H1 (cell line): ENCODE measurements around the gene CBLL1. TPM values are rescaled to one million over a fixed set of nuclear protein-coding genes. Genes with fewer than 3 reads are reported as not detected.

Experiments used
- CTCF ChIA-PET: fragments of 300-600 bp; sonication (Branson Sonifier 250); formaldehyde crosslinking; loops from one replicate; lab custom pipeline; 2021; ENCODE audit not compliant: partially characterized antibody; lab: Charles Lee
- POLR2A ChIA-PET: fragments of 300-600 bp; sonication (Branson Sonifier 250); formaldehyde crosslinking; loops from one replicate; lab custom pipeline; 2021; ENCODE audit warnings: inconsistent platforms; ENCODE audit not compliant: partially characterized antibody; lab: Charles Lee
- DNase-seq, 2 experiments: peaks; one replicate each; pipeline versions ENCODE4 v3.0.0 to v3.0.0-alpha.2; 2010 to 2022; ENCODE audit warnings: low spot score in 2 of 2, low read depth in 1 of 2, mixed read lengths in 1 of 2
- FAIRE-seq: peaks from 2 replicates; lab custom pipeline; 2011; peaks lifted over from hg19 to GRCh38; lab: Jason Lieb, UNC
- H2AFZ ChIP-seq: 2 replicates; pipeline ENCODE4 v1.8.1; 2012; ENCODE audit warnings: low read length, inconsistent platforms
- H2AK5ac ChIP-seq: 2 replicates; pipeline ENCODE4 v1.6.1; 2013; ENCODE audit warnings: low read depth, low read length
- H2BK120ac ChIP-seq: replicated peaks from 2 replicates; pipeline ENCODE3; 2013; ENCODE audit warnings: low read depth, low read length, inconsistent platforms
- H2BK12ac ChIP-seq: 2 replicates; pipeline ENCODE4 v1.6.1; 2013; ENCODE audit warnings: low read depth, low read length
- H2BK15ac ChIP-seq: 2 replicates; pipeline ENCODE4 v1.6.1; 2013; ENCODE audit warnings: low read length
- H2BK20ac ChIP-seq: 2 replicates; pipeline ENCODE4 v1.6.1; 2013; ENCODE audit warnings: low read length
- H2BK5ac ChIP-seq: 2 replicates; pipeline ENCODE4 v1.6.1; 2013; ENCODE audit warnings: low read depth, low read length
- H3K14ac ChIP-seq: 2 replicates; pipeline ENCODE4 v1.6.1; 2013; ENCODE audit warnings: inconsistent platforms; ENCODE audit not compliant: insufficient read length
- H3K18ac ChIP-seq: 2 replicates; pipeline ENCODE4 v1.6.1; 2013; ENCODE audit warnings: low read length; ENCODE audit errors: extremely low read depth
- H3K23ac ChIP-seq: 2 replicates; pipeline ENCODE4 v1.6.1; 2013; ENCODE audit warnings: inconsistent platforms; ENCODE audit not compliant: insufficient read length
- H3K23me2 ChIP-seq: 2 replicates; pipeline ENCODE4 v1.6.1; 2013; ENCODE audit warnings: low read depth, low read length
- H3K27ac ChIP-seq: 2 replicates; pipeline ENCODE4 v1.6.1; 2011; ENCODE audit warnings: low read depth, low read length, inconsistent platforms
- H3K27me3 ChIP-seq, 4 experiments: replicated peaks in 1 of 4; 1 replicate in 1 of 4; 2 replicates in 3 of 4; pipeline versions ENCODE4 v1.6.1 to v1.8.1; 2011 to 2013; ENCODE audit warnings: low read length in 3 of 4, mild to moderate bottlenecking in 3 of 4, inconsistent platforms in 2 of 4, mixed read lengths in 2 of 4, moderate library complexity in 1 of 4; ENCODE audit not compliant: control insufficient read depth in 3 of 4, insufficient read depth in 3 of 4; ENCODE audit errors: extremely low read depth in 1 of 4
- H3K36me3 ChIP-seq, 4 experiments: 2 replicates each; pipeline versions ENCODE4 v1.6.1 to v1.8.1; 2011 to 2013; ENCODE audit warnings: mild to moderate bottlenecking in 4 of 4, low read length in 3 of 4, moderate library complexity in 2 of 4, control low read depth in 1 of 4, inconsistent platforms in 1 of 4; ENCODE audit not compliant: insufficient read depth in 4 of 4, control insufficient read depth in 2 of 4
- H3K4ac ChIP-seq: replicated peaks from 2 replicates; pipeline ENCODE3; 2013; ENCODE audit warnings: low read length, low read depth, mixed read lengths, inconsistent platforms; ENCODE audit not compliant: insufficient read length
- H3K4me1 ChIP-seq, 4 experiments: replicated peaks in 1 of 4; 1 replicate in 1 of 4; 2 replicates in 3 of 4; pipeline versions ENCODE4 v1.6.1 to v1.8.1; 2011 to 2013; ENCODE audit warnings: low read length in 3 of 4, inconsistent platforms in 2 of 4, mixed read lengths in 1 of 4; ENCODE audit not compliant: insufficient read depth in 4 of 4, control insufficient read depth in 3 of 4
- H3K4me2 ChIP-seq, 2 experiments: 2 replicates each; pipeline versions ENCODE4 v1.6.1 to v1.8.1; 2011 to 2013; ENCODE audit warnings: low read depth in 2 of 2, low read length in 2 of 2, control low read depth in 1 of 2, inconsistent platforms in 1 of 2, mild to moderate bottlenecking in 1 of 2; ENCODE audit not compliant: insufficient read depth in 1 of 2
- H3K4me3 ChIP-seq, 4 experiments: fragments of 200-600, 300-600 bp in 1 of 4; sonication (generic), shearing (Covaris generic), sonication (Bioruptor Twin) in 1 of 4; 2 replicates each; pipeline versions ENCODE4 v1.5.1 to v1.8.1; 2011 to 2016; ENCODE audit warnings: low read length in 4 of 4, low read depth in 3 of 4, control low read depth in 2 of 4, inconsistent platforms in 2 of 4, mild to moderate bottlenecking in 2 of 4, mixed read lengths in 1 of 4, moderate library complexity in 1 of 4; ENCODE audit not compliant: insufficient read depth in 2 of 4; ENCODE audit errors: extremely low read depth in 1 of 4
- H3K56ac ChIP-seq: replicated peaks from 2 replicates; pipeline ENCODE3; 2013; ENCODE audit warnings: low read depth, mild to moderate bottlenecking, mixed read lengths, low read length, inconsistent platforms; ENCODE audit not compliant: insufficient read length
- H3K79me1 ChIP-seq: 2 replicates; pipeline ENCODE4 v1.6.1; 2013; ENCODE audit warnings: low read depth, low read length, control low read depth
- H3K79me2 ChIP-seq, 2 experiments: 2 replicates each; pipeline versions ENCODE4 v1.6.1 to v1.8.1; 2012 to 2013; ENCODE audit warnings: low read length in 2 of 2, mild to moderate bottlenecking in 2 of 2, inconsistent platforms in 1 of 2; ENCODE audit not compliant: insufficient read depth in 2 of 2, control insufficient read depth in 1 of 2
- H3K9ac ChIP-seq, 4 experiments: replicated peaks in 1 of 4; 1 replicate in 1 of 4; 2 replicates in 3 of 4; pipeline versions ENCODE4 v1.6.1 to v1.8.1; 2011 to 2013; ENCODE audit warnings: low read depth in 3 of 4, low read length in 3 of 4, control low read depth in 2 of 4, mild to moderate bottlenecking in 2 of 4, moderate library complexity in 2 of 4, inconsistent platforms in 1 of 4; ENCODE audit errors: extremely low read depth in 1 of 4
- H3K9me3 ChIP-seq, 2 experiments: 2 replicates each; pipeline versions ENCODE4 v1.6.1 to v1.8.1; 2012 to 2013; ENCODE audit warnings: mild to moderate bottlenecking in 2 of 2, moderate library complexity in 2 of 2, control low read depth in 1 of 2, inconsistent platforms in 1 of 2, low read depth in 1 of 2, low read length in 1 of 2, mixed read lengths in 1 of 2; ENCODE audit not compliant: insufficient read depth in 2 of 2
- H4K20me1 ChIP-seq, 2 experiments: replicated peaks in 1 of 2; 2 replicates each; pipeline versions ENCODE3 to v1.8.1; 2011 to 2013; ENCODE audit warnings: inconsistent platforms in 2 of 2, low read length in 2 of 2, mild to moderate bottlenecking in 1 of 2; ENCODE audit not compliant: insufficient read depth in 2 of 2, control insufficient read depth in 1 of 2
- H4K5ac ChIP-seq: 2 replicates; pipeline ENCODE4 v1.6.1; 2013; ENCODE audit warnings: low read length, low read depth, mixed read lengths, inconsistent platforms; ENCODE audit not compliant: insufficient read length
- H4K8ac ChIP-seq: 2 replicates; pipeline ENCODE4 v1.8.0; 2013; ENCODE audit warnings: mild to moderate bottlenecking, moderate library complexity, low read length, inconsistent platforms; ENCODE audit not compliant: insufficient read depth; ENCODE audit errors: extremely low read depth
- H4K91ac ChIP-seq: replicated peaks from 2 replicates; pipeline ENCODE3; 2013; ENCODE audit warnings: low read length, mixed read lengths, inconsistent platforms; ENCODE audit not compliant: insufficient read length
- EZH2 ChIP-seq: fragments of 200-600 bp; sonication (generic); IDR thresholded peaks from 2 replicates; pipeline ENCODE4 v1.7.1; 2012; ENCODE audit warnings: low read depth, mild to moderate bottlenecking, moderate library complexity, low read length, inconsistent platforms; ENCODE audit not compliant: severe bottlenecking
- KDM4A ChIP-seq: IDR thresholded peaks from one replicate; pipeline ENCODE4 v1.7.1; 2012; ENCODE audit warnings: low read depth, mild to moderate bottlenecking, moderate library complexity, low read length, inconsistent platforms; ENCODE audit not compliant: severe bottlenecking
- RAD21 ChIP-seq, 2 experiments: IDR thresholded peaks in 1 of 2; conservative IDR thresholded peaks in 1 of 2; 2 replicates each; pipeline ENCODE4 v1.6.1; 2011; ENCODE audit warnings: low read depth in 2 of 2, low read length in 2 of 2, improper control_type of control experiment in 1 of 2, inconsistent platforms in 1 of 2, mild to moderate bottlenecking in 1 of 2, moderate library complexity in 1 of 2
- RBBP5 ChIP-seq: IDR thresholded peaks from 2 replicates; pipeline ENCODE4 v1.7.1; 2012; ENCODE audit warnings: low read depth, mild to moderate bottlenecking, inconsistent platforms, low read length, moderate library complexity, borderline replicate concordance
- SAP30 ChIP-seq: fragments of 300-600 bp; sonication (generic); IDR thresholded peaks from 2 replicates; pipeline ENCODE4 v1.7.1; 2012; ENCODE audit warnings: low read length, moderate library complexity, mild to moderate bottlenecking, inconsistent platforms; ENCODE audit not compliant: insufficient read depth, insufficient replicate concordance
- SIX5 ChIP-seq: IDR thresholded peaks from 2 replicates; pipeline ENCODE4 v1.6.1; 2011; ENCODE audit warnings: mild to moderate bottlenecking, low read depth, low read length
- SP1 ChIP-seq: IDR thresholded peaks from 2 replicates; pipeline ENCODE4 v1.6.1; 2011; ENCODE audit warnings: low read depth, low read length
- WGBS, 2 experiments: shearing (Covaris generic) in 1 of 2; methylation state at CpG; one replicate each; pipeline versions ENCODE4 v1.1.6 to v1.1.7; 2013 to 2015; ENCODE audit warnings: low lambda C conversion rate in 2 of 2, mixed read lengths in 2 of 2, inconsistent platforms in 1 of 2, low coverage in 1 of 2, missing lambda C conversion rate in 1 of 2; ENCODE audit not compliant: insufficient replicate concordance in 2 of 2, insufficient coverage in 1 of 2, insufficient read length in 1 of 2; ENCODE audit errors: extremely low coverage in 1 of 2, missing lambda C conversion rate in 1 of 2; 5-methylcytosine and 5-hydroxymethylcytosine counted together
- polyA plus RNA-seq, 7 experiments: library from polyadenylated mRNA; depleted of rRNA in 3 of 7; stranded (reverse) in 5 of 7; unstranded in 2 of 7; fragments of >200 nt in 5 of 7; fragments of 200-250 nt in 2 of 7; gene quantifications; 1 replicate in 5 of 7; 2 replicates in 1 of 7; 4 replicates in 1 of 7; pipeline versions ENCODE4 v1.2.1 to v1.2.3, GENCODE V29; 2011 to 2013; ENCODE audit warnings: missing spikeins in 2 of 7, mixed read lengths in 2 of 7
- total RNA-seq: library from RNA; stranded (reverse); fragmentation: NEBNext Ultra II Directional; extraction: Animal tissue kit (Norgen Biotek cat#: 25700); gene quantifications from 2 replicates; pipeline ENCODE4 v1.2.1, GENCODE V29; 2021

Gene CBLL1
- total and polyA plus RNA-seq, 2 of the 8 experiments (the other 6 are each of a cell fraction or from before 2014, with no cell fraction given) = 27.0 to 34.0 TPM

- Histone ChIP-seq H3K23me2 (no peaks in the 10 kb centered on the region), H2AFZ (no peak overlapping the region), H2BK12ac (no peak overlapping the region), H3K4me1 (no peaks in the 10 kb centered on the region), H2BK15ac (no peak overlapping the region), H3K36me3 (no peaks in the 10 kb centered on the region), H4K20me1 (no peaks in the 10 kb centered on the region), H3K9ac (no peak overlapping the region), H4K91ac (no peak overlapping the region), H2BK20ac (no peak overlapping the region), H3K79me1 (no peaks in the 10 kb centered on the region), H3K4me2 (no peak overlapping the region), H3K9me3 (no peaks in the 10 kb centered on the region), H3K14ac (no peak overlapping the region), H4K8ac (no peak overlapping the region), H3K27ac (no peak overlapping the region), H3K23ac (no peak overlapping the region), H3K4ac (no peak overlapping the region), H3K18ac (no peak overlapping the region), H3K56ac (no peak overlapping the region), H4K5ac (no peak overlapping the region), H3K27me3 (no peaks in the 10 kb centered on the region), H2BK120ac (no peak overlapping the region), H2BK5ac (no peak overlapping the region), H2AK5ac (no peak overlapping the region), H3K79me2 (no peaks in the 10 kb centered on the region), H3K4me3 (no peak overlapping the region)
- DNase-seq (no peak), FAIRE-seq (no peak)
- ChIA-PET CTCF (interaction anchor here (1.0 kb wide), 1 partner anchor 12 kb away, joined by 3 read pairs; no protein-coding TSS in a partner anchor), POLR2A (interaction anchor here (1.5 kb wide), 1 partner anchor 30 kb away, joined by 6 read pairs; no protein-coding TSS in a partner anchor)
- 84% methylated on average over 2 of the region's 2 CpGs; no CpG with 5 or more reads in 1 of the 2 experiments for WGBS, 2 experiments
- TF ChIP-seq EZH2 (no peak), SP1 (no peak), KDM4A (no peak), SAP30 (no peak), RAD21 (IDR thresholded peaks at IDR 0.05 in 1 of 2, conservative IDR thresholded peaks at IDR 0.05 in 1 of 2; ENCODE audit: low read depth in 2 of 2, low read length in 2 of 2) (no peak), RBBP5 (no peak), SIX5 (no peak)
These were observed 29.1 kb downstream of the CBLL1 start for GRCh38 chr7:107773027-107773426.
